Keratinocyte (primary cell): ENCODE results near the gene SIGLEC11. TPM values are rescaled to one million over a fixed set of nuclear protein-coding genes. Genes with fewer than 3 reads are reported as not detected.

Source experiments
- DNase-seq: peaks from one replicate; pipeline ENCODE4 v3.0.0-alpha.2; 2011; ENCODE audit warnings: low read depth, missing footprints, low spot score
- FAIRE-seq: peaks from 2 replicates; lab custom pipeline; 2011; peaks lifted over from hg19 to GRCh38; lab: Jason Lieb, UNC
- H2AFZ ChIP-seq: 2 replicates; pipeline ENCODE4 v1.6.0; 2012; ENCODE audit warnings: low read length, control low read depth, inconsistent platforms; ENCODE audit not compliant: control insufficient read depth
- H3K27ac ChIP-seq: 2 replicates; pipeline ENCODE4 v1.5.1; 2011; ENCODE audit warnings: low read length; ENCODE audit not compliant: control insufficient read depth, insufficient read depth
- H3K27me3 ChIP-seq: 3 replicates; pipeline ENCODE4 v1.6.0; 2011; ENCODE audit warnings: low read length; ENCODE audit not compliant: control insufficient read depth, insufficient read depth; ENCODE audit errors: extremely low read depth
- H3K36me3 ChIP-seq, 2 experiments: 2 replicates in 1 of 2; 3 replicates in 1 of 2; pipeline ENCODE4 v1.5.1; 2011; ENCODE audit warnings: low read length in 2 of 2, mild to moderate bottlenecking in 1 of 2; ENCODE audit not compliant: control insufficient read depth in 2 of 2, insufficient read depth in 2 of 2; ENCODE audit errors: extremely low read depth in 1 of 2
- H3K4me1 ChIP-seq: 3 replicates; pipeline ENCODE4 v1.5.1; 2011; ENCODE audit warnings: low read length; ENCODE audit not compliant: control insufficient read depth, insufficient read depth; ENCODE audit errors: extremely low read depth
- H3K4me2 ChIP-seq: 3 replicates; pipeline ENCODE4 v1.6.0; 2011; ENCODE audit warnings: low read depth, low read length; ENCODE audit not compliant: control insufficient read depth, insufficient read depth; ENCODE audit errors: extremely low read depth
- H3K4me3 ChIP-seq, 3 experiments: fragments of 200-600 bp in 1 of 3; sonication (generic) in 1 of 3; 2 replicates in 2 of 3; 3 replicates in 1 of 3; pipeline ENCODE4 v1.5.1; 2011 to 2016; ENCODE audit warnings: low read length in 3 of 3, mild to moderate bottlenecking in 3 of 3, control low read depth in 2 of 3, inconsistent platforms in 1 of 3, low read depth in 1 of 3, mixed read lengths in 1 of 3, mixed run types in 1 of 3, moderate library complexity in 1 of 3; ENCODE audit not compliant: control insufficient read depth in 2 of 3, insufficient read depth in 2 of 3; ENCODE audit errors: extremely low read depth in 1 of 3
- H3K79me2 ChIP-seq: 2 replicates; pipeline ENCODE4 v1.6.0; 2012; ENCODE audit warnings: low read length; ENCODE audit not compliant: control insufficient read depth, insufficient read depth
- H3K9ac ChIP-seq: 3 replicates; pipeline ENCODE4 v1.6.0; 2011; ENCODE audit warnings: low read length; ENCODE audit not compliant: control insufficient read depth, insufficient read depth; ENCODE audit errors: extremely low read depth
- H3K9me1 ChIP-seq: 3 replicates; pipeline ENCODE4 v1.6.0; 2011; ENCODE audit warnings: low read length; ENCODE audit not compliant: control insufficient read depth, insufficient read depth; ENCODE audit errors: extremely low read depth
- H3K9me3 ChIP-seq: 2 replicates; pipeline ENCODE4 v1.5.1; 2012; ENCODE audit warnings: low read depth, low read length; ENCODE audit not compliant: control insufficient read depth
- H4K20me1 ChIP-seq: 3 replicates; pipeline ENCODE4 v1.6.0; 2011; ENCODE audit warnings: low read length; ENCODE audit not compliant: control insufficient read depth, insufficient read depth; ENCODE audit errors: extremely low read depth
- CTCF ChIP-seq, 3 experiments: IDR thresholded peaks in 1 of 3; conservative IDR thresholded peaks in 1 of 3; optimal IDR thresholded peaks in 1 of 3; 2 replicates in 2 of 3; 3 replicates in 1 of 3; pipeline versions ENCODE3 to v1.5.1; 2011; ENCODE audit warnings: low read length in 3 of 3, mild to moderate bottlenecking in 3 of 3, moderate library complexity in 2 of 3, control low read depth in 1 of 3, inconsistent platforms in 1 of 3; ENCODE audit not compliant: insufficient read depth in 2 of 3; ENCODE audit errors: extremely low read depth in 1 of 3
- EZH2 ChIP-seq: IDR thresholded peaks from one replicate; pipeline ENCODE4 v1.6.1; 2012; ENCODE audit warnings: inconsistent platforms, mild to moderate bottlenecking, low read length, moderate library complexity
- dilution Hi-C: fragments of 300-500 bp; cut with MboI; formaldehyde crosslinking; loops from one replicate; pipeline ENCODE4 v1.7.0; 2020; ENCODE audit warnings: low sequenced_read_pairs; ENCODE audit not compliant: extremely low pct_ligation_motif_present
- polyA plus RNA-seq, 5 experiments: library from polyadenylated mRNA; depleted of rRNA in 3 of 5; stranded (reverse) in 3 of 5; stranded (forward) in 1 of 5; unstranded in 1 of 5; fragments of >200 nt; gene quantifications; 1 replicate in 1 of 5; 2 replicates in 3 of 5; 3 replicates in 1 of 5; pipeline versions ENCODE4 v1.2.1 to v1.2.3, GENCODE V29; 2011 to 2012; ENCODE audit warnings: missing spikeins in 2 of 5, low read depth in 1 of 5, low replicate concordance in 1 of 5

The SIGLEC11 gene
- polyA plus RNA-seq, 1 donor (not counting 4 experiments of a cell fraction or from before 2014, with no cell fraction given) = not detected

- Histone ChIP-seq H2AFZ (no peak overlapping the region), H4K20me1 (no peaks in the 10 kb centered on the region), H3K36me3 (no peaks in the 10 kb centered on the region), H3K9ac (no peak overlapping the region), H3K4me3 (no peak overlapping the region), H3K4me1 (no peaks in the 10 kb centered on the region), H3K9me1 (no peaks in the 10 kb centered on the region), H3K4me2 (no peak overlapping the region), H3K27ac (no peak overlapping the region), H3K27me3 (peaks cover 9% of the 10 kb centered on the region), H3K9me3 (no peaks in the 10 kb centered on the region), H3K79me2 (no peaks in the 10 kb centered on the region)
- dilution Hi-C loops = no loop called here
- DNase-seq (no peak), FAIRE-seq (no peak)
- TF ChIP-seq EZH2 (no peak), CTCF (optimal IDR thresholded peaks at IDR 0.05 in 1 of 3, IDR thresholded peaks at IDR 0.05 in 1 of 3, conservative IDR thresholded peaks at IDR 0.05 in 1 of 3; ENCODE audit: extremely low read depth in 1 of 3, insufficient read depth in 2 of 3, low read length in 3 of 3) (no peak)
Observed at GRCh38 chr19:49952906-49953305, 8.1 kb downstream of the SIGLEC11 start.

- TF ChIP-seq EZH2 (no peak), CTCF (optimal IDR thresholded peaks at IDR 0.05 in 1 of 3, IDR thresholded peaks at IDR 0.05 in 1 of 3, conservative IDR thresholded peaks at IDR 0.05 in 1 of 3; ENCODE audit: extremely low read depth in 1 of 3, insufficient read depth in 2 of 3, low read length in 3 of 3) (no peak)
- Histone ChIP-seq H4K20me1 (no peaks in the 10 kb centered on the region), H3K9me1 (no peaks in the 10 kb centered on the region), H3K27me3 (peaks cover 9% of the 10 kb centered on the region), H3K9ac (no peak overlapping the region), H3K4me3 (no peak overlapping the region), H3K27ac (no peak overlapping the region), H3K4me2 (no peak overlapping the region), H2AFZ (no peak overlapping the region), H3K4me1 (no peaks in the 10 kb centered on the region), H3K36me3 (no peaks in the 10 kb centered on the region), H3K9me3 (no peaks in the 10 kb centered on the region), H3K79me2 (no peaks in the 10 kb centered on the region)
- DNase-seq = no peak
- FAIRE-seq = no peak
- dilution Hi-C loops = no loop called here
Observed at GRCh38 chr19:49952479-49952836, 8.5 kb downstream of the SIGLEC11 start.
